NB4 (cell line): Measurements from ENCODE around the gene SLC6A6.

Experiments used
- CTCF ChIP-seq: IDR thresholded peaks from one replicate; pipeline ENCODE4 v1.5.1; 2012; ENCODE audit warnings: low read depth, low read length
- MAX ChIP-seq: IDR thresholded peaks from 2 replicates; pipeline ENCODE4 v1.6.1; 2011; ENCODE audit warnings: low read depth, low read length
- MYC ChIP-seq: IDR thresholded peaks from 2 replicates; pipeline ENCODE4 v1.6.1; 2011; ENCODE audit warnings: low read depth, low read length
- POLR2A ChIP-seq: IDR thresholded peaks from 2 replicates; pipeline ENCODE4 v1.6.1; 2011; ENCODE audit warnings: mild to moderate bottlenecking; ENCODE audit not compliant: insufficient read length; ENCODE audit errors: extremely low read depth

GRCh38 chr3:14518893-14519292 lies 116.5 kb downstream of the SLC6A6 start:
- TF ChIP-seq CTCF (no peak), POLR2A (no peak), MAX (no peak), MYC (no peak)
